A549 (cell line): ENCODE measurements around the gene ZFYVE28. TPM values are rescaled to one million over a fixed set of nuclear protein-coding genes. Genes with fewer than 3 reads are reported as not detected.

Experiments
- ATAC-seq, 2 experiments: fragments of 200-7000 bp in 1 of 2; fragments of >200 bp in 1 of 2; cut with Nextera tagmentation in 1 of 2; cut with Tn5 transposase in 1 of 2; 3 replicates each; pipeline versions ENCODE4 v1.8.0 to v1.9.1; 2018 to 2020; ENCODE audit warnings: mild to moderate bottlenecking in 1 of 2, moderate library complexity in 1 of 2
- CTCF ChIA-PET: fragments of 300-600 bp; sonication (Branson Sonifier 250); formaldehyde crosslinking; extraction: SDS; loops from one replicate; lab custom pipeline; 2021; ENCODE audit warnings: antibody characterized with exemption, inconsistent platforms; lab: Yijun Ruan, JAX
- POLR2A ChIA-PET: fragments of 350-600 bp; formaldehyde crosslinking; extraction: SDS; loops from one replicate; lab custom pipeline; 2021; ENCODE audit warnings: antibody characterized with exemption, inconsistent platforms; lab: Yijun Ruan, JAX
- DNase-seq, 2 experiments: peaks; one replicate each; pipeline versions ENCODE4 v3.0.0 to v3.0.0-alpha.2; 2011 to 2016; ENCODE audit warnings: low read depth in 1 of 2, low spot score in 1 of 2
- FAIRE-seq: peaks from 2 replicates; lab custom pipeline; 2011; peaks lifted over from hg19 to GRCh38; lab: Jason Lieb, UNC
- H3K27ac ChIP-seq, 2 experiments: fragments of >200 bp; sonication (Bioruptor Twin); formaldehyde crosslinking; 3 replicates each; pipeline ENCODE4 v1.5.1; 2016 to 2017
- H3K4me1 ChIP-seq: fragments of >200 bp; sonication (Bioruptor Twin); formaldehyde crosslinking; 3 replicates; pipeline ENCODE4 v1.6.1; 2016
- H3K4me2 ChIP-seq: fragments of >200 bp; sonication (Bioruptor Twin); formaldehyde crosslinking; 3 replicates; pipeline ENCODE4 v1.6.1; 2016
- H3K4me3 ChIP-seq: fragments of >200 bp; sonication (Bioruptor Twin); formaldehyde crosslinking; 3 replicates; pipeline ENCODE4 v1.5.1; 2016
- H3K9me3 ChIP-seq: fragments of >200 bp; sonication (Bioruptor Twin); formaldehyde crosslinking; 3 replicates; pipeline ENCODE4 v1.6.1; 2016
- BHLHE40 ChIP-seq: IDR thresholded peaks from 2 replicates; pipeline ENCODE4 v1.6.1; 2012; ENCODE audit warnings: low read depth, low read length, inconsistent platforms
- FOSB ChIP-seq: fragments of 250-450 bp; sonication (Bioruptor Pico); IDR thresholded peaks from 2 replicates; pipeline ENCODE4 v1.5.0; 2020; ENCODE audit warnings: mild to moderate bottlenecking, moderate library complexity
- GATA3 ChIP-seq: IDR thresholded peaks from 2 replicates; pipeline ENCODE4 v1.6.1; 2012; ENCODE audit warnings: borderline replicate concordance
- HOXB5 ChIP-seq: fragments of 250-450 bp; sonication (Bioruptor Pico); IDR thresholded peaks from 2 replicates; pipeline ENCODE4 v1.5.0; 2020; ENCODE audit warnings: mild to moderate bottlenecking, moderate library complexity
- MAFK ChIP-seq: fragments of 450-650 bp; IDR thresholded peaks from 2 replicates; pipeline ENCODE4 v1.6.1; 2014; ENCODE audit not compliant: partially characterized antibody
- NPAS2 ChIP-seq: fragments of 250-450 bp; sonication (Bioruptor Pico); IDR thresholded peaks from 2 replicates; pipeline ENCODE4 v1.8.0; 2022; ENCODE audit warnings: mild to moderate bottlenecking, moderate library complexity, borderline replicate concordance
- PBX3 ChIP-seq: IDR thresholded peaks from 2 replicates; pipeline ENCODE4 v1.6.1; 2012
- POLR2AphosphoS2 ChIP-seq: conservative IDR thresholded peaks from 2 replicates; pipeline ENCODE4 v1.6.1; 2012; ENCODE audit warnings: low read length, improper control_type of control experiment, inconsistent platforms
- RARB ChIP-seq: fragments of 250-450 bp; sonication (Bioruptor Pico); IDR thresholded peaks from 2 replicates; pipeline ENCODE4 v1.8.0; 2021; ENCODE audit warnings: mild to moderate bottlenecking, moderate library complexity
- SREBF2 ChIP-seq: fragments of 450-650 bp; IDR thresholded peaks from 2 replicates; pipeline ENCODE4 v1.6.1; 2014; ENCODE audit warnings: mild to moderate bottlenecking, moderate library complexity
- TFCP2L1 ChIP-seq: fragments of 250-450 bp; sonication (Bioruptor Pico); IDR thresholded peaks from 2 replicates; pipeline ENCODE4 v1.5.0; 2021; ENCODE audit warnings: mild to moderate bottlenecking
- TP53 ChIP-seq: fragments of 250-450 bp; sonication (Bioruptor Pico); IDR thresholded peaks from 2 replicates; pipeline ENCODE4 v1.5.0; 2021; ENCODE audit warnings: mild to moderate bottlenecking, moderate library complexity
- ZFP36 ChIP-seq: fragments of 450-650 bp; IDR thresholded peaks from 2 replicates; pipeline ENCODE4 v1.6.1; 2014; ENCODE audit warnings: borderline replicate concordance; ENCODE audit not compliant: partially characterized antibody
- ZSCAN20 ChIP-seq: fragments of 250-450 bp; sonication (Bioruptor Pico); IDR thresholded peaks from 2 replicates; pipeline ENCODE4 v1.8.0; 2022; ENCODE audit warnings: mild to moderate bottlenecking, moderate library complexity
- WGBS: methylation state at CpG from one replicate; pipeline ENCODE4 v1.1.6; 2017; ENCODE audit errors: missing lambda C conversion rate; 5-methylcytosine and 5-hydroxymethylcytosine counted together
- polyA plus RNA-seq, 4 experiments: library from polyadenylated mRNA; depleted of rRNA in 3 of 4; stranded (reverse); fragments of >200 nt; fragmentation: RNase III in 1 of 4; extraction: RNeasy Plus Mini Kit Qiagen cat#74134 plus additional on column Dnase treatment in 1 of 4; gene quantifications; 2 replicates in 3 of 4; 3 replicates in 1 of 4; pipeline ENCODE4 v1.2.3, GENCODE V29; 2011 to 2017
- TF ChIP-seq, protein P1 (sequence below): fragments of 250-450 bp; sonication (Bioruptor Pico); IDR thresholded peaks from 2 replicates; pipeline ENCODE4 v1.5.0; 2021; ENCODE audit warnings: mild to moderate bottlenecking, moderate library complexity, borderline replicate concordance
- TF ChIP-seq, protein P2 (sequence below): IDR thresholded peaks from 2 replicates; pipeline ENCODE4 v1.6.1; 2012
- TF ChIP-seq, protein P3 (sequence below): IDR thresholded peaks from 2 replicates; pipeline ENCODE4 v1.6.1; 2012; ENCODE audit warnings: low read depth, borderline replicate concordance

Gene ZFYVE28
- polyA plus RNA-seq, 2 of the 4 experiments (the other 2 are of a cell fraction), result 2.1 to 2.3 TPM

DNA sequence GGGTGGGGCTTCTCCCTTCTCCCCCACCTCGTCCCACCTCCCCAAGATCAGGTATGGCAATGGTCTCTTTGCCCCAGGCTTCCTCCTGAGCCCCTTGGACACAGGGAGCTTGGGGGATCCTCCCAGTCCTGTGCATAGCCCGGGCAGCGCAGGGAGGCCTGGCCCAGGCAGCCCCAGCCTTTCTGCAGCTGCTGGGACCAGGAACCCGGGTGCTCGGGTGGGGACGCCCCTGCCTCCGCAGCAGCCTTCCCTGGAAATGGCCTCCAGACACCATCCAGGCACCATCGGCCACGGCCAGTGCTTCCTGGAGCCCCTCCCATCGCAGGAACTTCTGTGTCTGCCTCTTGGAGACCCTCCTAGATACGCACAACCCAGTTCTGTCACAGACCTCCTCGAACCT lies 150.6 kb downstream of the ZFYVE28 start:
- Histone ChIP-seq H3K9me3 (no peaks in the 10 kb centered on the region), H3K27ac (no peak overlapping the region), H3K4me2 (no peak overlapping the region), H3K4me3 (no peak overlapping the region), H3K4me1 (no peaks in the 10 kb centered on the region)
- CTCF ChIA-PET, result no interaction called here
- POLR2A ChIA-PET, result no interaction called here
- no peak for ATAC-seq
- FAIRE-seq, result no peak
- DNase-seq, result no peak
- 78% methylated on average over 6 of the region's 12 CpGs for WGBS
- no peak for TF ChIP-seq NPAS2 (CRISPR knock-in tag)
- no peak for TF ChIP-seq RARB

GRCh38 chr4:2267320-2267811 lies 151.1 kb downstream of the ZFYVE28 start:
- CTCF ChIA-PET, result no interaction called here
- WGBS, result 0% methylated on average over 1 of the region's 18 CpGs
- no peaks in the 10 kb centered on the region for H3K4me1 ChIP-seq

GRCh38 chr4:2266821-2267220 lies 151.6 kb downstream of the ZFYVE28 start:
- H3K27ac ChIP-seq, result no peak overlapping the region
- FAIRE-seq (no peak), ATAC-seq (no peak), DNase-seq (no peak)
- no peak overlapping the region for H3K4me2 ChIP-seq
- no peak overlapping the region for H3K4me3 ChIP-seq
- no peaks in the 10 kb centered on the region for H3K4me1 ChIP-seq
- POLR2A ChIA-PET, result no interaction called here
- WGBS, result 70% methylated on average over 3 of the region's 5 CpGs
- CTCF ChIA-PET, result no interaction called here
- TF ChIP-seq PBX3 (no peak), ZFP36 (peak; percentile 82)
- no peaks in the 10 kb centered on the region for H3K9me3 ChIP-seq

More at GRCh38 chr4:2267320-2267811, 151.1 kb downstream of the ZFYVE28 start:
- Histone ChIP-seq H3K4me3 (no peak overlapping the region), H3K27ac (no peak overlapping the region), H3K9me3 (no peaks in the 10 kb centered on the region), H3K4me2 (no peak overlapping the region)
- POLR2A ChIA-PET, result no interaction called here
- TF ChIP-seq GATA3 (no peak), FOSB (CRISPR knock-in tag) (no peak), TFCP2L1 (no peak), MAFK (no peak), ZSCAN20 (CRISPR knock-in tag) (no peak), PBX3 (no peak), BHLHE40 (no peak), NPAS2 (CRISPR knock-in tag) (no peak), POLR2AphosphoS2 (no peak), SREBF2 (no peak), TP53 (CRISPR knock-in tag) (no peak), HOXB5 (no peak)
- TF ChIP-seq, protein P1, sequence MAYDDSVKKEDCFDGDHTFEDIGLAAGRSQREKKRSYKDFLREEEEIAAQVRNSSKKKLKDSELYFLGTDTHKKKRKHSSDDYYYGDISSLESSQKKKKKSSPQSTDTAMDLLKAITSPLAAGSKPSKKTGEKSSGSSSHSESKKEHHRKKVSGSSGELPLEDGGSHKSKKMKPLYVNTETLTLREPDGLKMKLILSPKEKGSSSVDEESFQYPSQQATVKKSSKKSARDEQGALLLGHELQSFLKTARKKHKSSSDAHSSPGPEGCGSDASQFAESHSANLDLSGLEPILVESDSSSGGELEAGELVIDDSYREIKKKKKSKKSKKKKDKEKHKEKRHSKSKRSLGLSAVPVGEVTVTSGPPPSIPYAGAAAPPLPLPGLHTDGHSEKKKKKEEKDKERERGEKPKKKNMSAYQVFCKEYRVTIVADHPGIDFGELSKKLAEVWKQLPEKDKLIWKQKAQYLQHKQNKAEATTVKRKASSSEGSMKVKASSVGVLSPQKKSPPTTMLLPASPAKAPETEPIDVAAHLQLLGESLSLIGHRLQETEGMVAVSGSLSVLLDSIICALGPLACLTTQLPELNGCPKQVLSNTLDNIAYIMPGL, result no peak
- TF ChIP-seq, protein P2, sequence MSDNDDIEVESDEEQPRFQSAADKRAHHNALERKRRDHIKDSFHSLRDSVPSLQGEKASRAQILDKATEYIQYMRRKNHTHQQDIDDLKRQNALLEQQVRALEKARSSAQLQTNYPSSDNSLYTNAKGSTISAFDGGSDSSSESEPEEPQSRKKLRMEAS, result no peak
- TF ChIP-seq, protein P3, sequence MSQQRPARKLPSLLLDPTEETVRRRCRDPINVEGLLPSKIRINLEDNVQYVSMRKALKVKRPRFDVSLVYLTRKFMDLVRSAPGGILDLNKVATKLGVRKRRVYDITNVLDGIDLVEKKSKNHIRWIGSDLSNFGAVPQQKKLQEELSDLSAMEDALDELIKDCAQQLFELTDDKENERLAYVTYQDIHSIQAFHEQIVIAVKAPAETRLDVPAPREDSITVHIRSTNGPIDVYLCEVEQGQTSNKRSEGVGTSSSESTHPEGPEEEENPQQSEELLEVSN, result no peak
- ATAC-seq (no peak), FAIRE-seq (no peak), DNase-seq (no peak)
